Cardiac muscle cell (in vitro differentiated cells and primary cell): ENCODE measurements around the gene SNTB2. TPM values are rescaled to one million over a fixed set of nuclear protein-coding genes. Genes with fewer than 3 reads are reported as not detected.
"Not testable (repeated sequence)": the region's sequence is repeated elsewhere in the genome, so short reads cannot be mapped to it uniquely, and the experiment has no call there.

Source experiments
- DNase-seq, 2 donors: peaks; one replicate each; pipeline versions ENCODE4 v3.0.0 to v3.0.0-alpha.2; 2010 to 2017; ENCODE audit warnings: low read depth in 1 of 2, low spot score in 1 of 2
- H3K27ac ChIP-seq: fragments of 200-600 bp; sonication (generic); 2 replicates; pipeline ENCODE4 v1.5.1; 2016
- H3K27me3 ChIP-seq: fragments of 200-600 bp; sonication (generic); 2 replicates; pipeline ENCODE4 v1.6.0; 2016; ENCODE audit warnings: control low read depth
- H3K36me3 ChIP-seq: fragments of 200-600 bp; sonication (generic); 2 replicates; pipeline ENCODE4 v1.5.1; 2016; ENCODE audit warnings: control low read depth
- H3K4me1 ChIP-seq: fragments of 200-600 bp; sonication (generic); 2 replicates; pipeline ENCODE4 v1.8.1; 2017; ENCODE audit warnings: low read depth, mild to moderate bottlenecking, mixed run types
- H3K4me3 ChIP-seq: fragments of 200-600 bp; sonication (generic); 2 replicates; pipeline ENCODE4 v1.5.1; 2016; ENCODE audit warnings: mild to moderate bottlenecking
- H3K9me3 ChIP-seq: fragments of 200-600 bp; sonication (generic); 2 replicates; pipeline ENCODE4 v1.5.1; 2017; ENCODE audit warnings: low read depth, mild to moderate bottlenecking, control low read depth
- CTCF ChIP-seq: IDR thresholded peaks from 2 replicates; pipeline ENCODE4 v1.5.1; 2012; ENCODE audit warnings: low read depth, mild to moderate bottlenecking, low read length
- polyA plus RNA-seq: library from polyadenylated mRNA; unstranded; fragments of >200 nt; fragmentation: Nextera tagmentation; extraction: Ambion mirVana; gene quantifications from 2 replicates; pipeline ENCODE4 v1.2.1, GENCODE V29; 2016
- total RNA-seq: library from RNA; depleted of rRNA; stranded (reverse); fragments of >200 nt; gene quantifications from 2 replicates; pipeline ENCODE4 v1.2.3, GENCODE V29; 2016

Gene SNTB2
- total and polyA plus RNA-seq, 2 experiments from 2014 or later: 12.7 to 17.1 TPM

- Histone ChIP-seq H3K27ac (no peak overlapping the region), H3K36me3 (peaks cover 45% of the 10 kb centered on the region), H3K4me1 (no peaks in the 10 kb centered on the region), H3K27me3 (no peaks in the 10 kb centered on the region), H3K9me3 (no peaks in the 10 kb centered on the region), H3K4me3 (no peak overlapping the region)
- TF ChIP-seq CTCF: no peak
- peak in 1 of 2 donors; percentile 68 for DNase-seq
Measured at GRCh38 chr16:69145658-69146057, 41.3 kb upstream of the SNTB2 start.

- not testable (repeated sequence) for H3K27me3 ChIP-seq
- H3K36me3 ChIP-seq: peaks cover 48% of the 10 kb centered on the region
Measured at GRCh38 chr16:69149621-69150020, 37.3 kb upstream of the SNTB2 start.

GRCh38 chr16:69150146-69150865, 36.7 kb upstream of the SNTB2 start:
- TF ChIP-seq CTCF: peak; percentile 78
- Histone ChIP-seq H3K4me1 (no peaks in the 10 kb centered on the region), H3K27ac (no peak overlapping the region), H3K27me3 (no peaks in the 10 kb centered on the region), H3K9me3 (no peaks in the 10 kb centered on the region), H3K36me3 (peaks cover 51% of the 10 kb centered on the region), H3K4me3 (no peak overlapping the region)
- DNase-seq: peak; percentile 88

More at GRCh38 chr16:69149621-69150020, 37.3 kb upstream of the SNTB2 start:
- not testable (repeated sequence) for H3K4me1 ChIP-seq, DNase-seq, H3K27ac ChIP-seq, H3K9me3 ChIP-seq, H3K4me3 ChIP-seq

GRCh38 chr16:69157196-69157595, 29.8 kb upstream of the SNTB2 start:
- Histone ChIP-seq H3K27ac (no peak overlapping the region), H3K4me1 (no peaks in the 10 kb centered on the region), H3K27me3 (no peaks in the 10 kb centered on the region), H3K9me3 (no peaks in the 10 kb centered on the region), H3K36me3 (peaks cover 65% of the 10 kb centered on the region), H3K4me3 (no peak overlapping the region)
- TF ChIP-seq CTCF: no peak
- no peak for DNase-seq

- TF ChIP-seq CTCF: no peak
- DNase-seq: no peak
- H3K36me3 ChIP-seq: peaks cover 51% of the 10 kb centered on the region
- no peak overlapping the region for H3K27ac ChIP-seq
- H3K4me1 ChIP-seq: no peaks in the 10 kb centered on the region
- no peak overlapping the region for H3K4me3 ChIP-seq
- no peaks in the 10 kb centered on the region for H3K27me3 ChIP-seq
- H3K9me3 ChIP-seq: no peaks in the 10 kb centered on the region
Measured at GRCh38 chr16:69160192-69160591, 26.8 kb upstream of the SNTB2 start.

GRCh38 chr16:69165584-69165983, 21.4 kb upstream of the SNTB2 start:
- H3K27me3 ChIP-seq: no peaks in the 10 kb centered on the region
- no peak overlapping the region for H3K4me3 ChIP-seq
- H3K36me3 ChIP-seq: peaks cover 50% of the 10 kb centered on the region
- H3K9me3 ChIP-seq: no peaks in the 10 kb centered on the region
- DNase-seq: no peak
- peak overlapping the region; percentile 64 for H3K27ac ChIP-seq
- TF ChIP-seq CTCF: no peak
- H3K4me1 ChIP-seq: peaks cover 12% of the 10 kb centered on the region
